SK-N-SH (cell line): ENCODE data around the gene CCDC192. TPM values are rescaled to one million over a fixed set of nuclear protein-coding genes. Genes with fewer than 3 reads are reported as not detected.

Experiments used
- CTCF ChIA-PET: fragments of 300-600, 350-600 bp; formaldehyde crosslinking; extraction: SDS; loops from one replicate; lab custom pipeline; 2021; lab: Yijun Ruan, JAX
- POLR2A ChIA-PET: fragments of 350-600 bp; sonication (Branson Sonifier 250); formaldehyde crosslinking; extraction: SDS; loops from one replicate; lab custom pipeline; 2020; ENCODE audit warnings: antibody characterized with exemption, inconsistent platforms; lab: Yijun Ruan, JAX
- DNase-seq: peaks from one replicate; pipeline ENCODE4 v3.0.0; 2012
- H2AFZ ChIP-seq: fragments of 200-600 bp; sonication (generic); 2 replicates; pipeline ENCODE4 v1.8.1; 2016; ENCODE audit warnings: antibody characterized with exemption, mild to moderate bottlenecking, low read depth
- H3F3A ChIP-seq: fragments of 200-600 bp; sonication (generic); replicated peaks from 2 replicates; pipeline ENCODE3; 2016; ENCODE audit warnings: antibody characterized with exemption, mild to moderate bottlenecking; ENCODE audit not compliant: insufficient read depth
- H3K27ac ChIP-seq, 2 experiments: fragments of 200-500 bp in 1 of 2; fragments of 200-600 bp in 1 of 2; sonication (Bioruptor generic) in 1 of 2; sonication (generic), shearing (Covaris generic) in 1 of 2; 2 replicates each; pipeline versions ENCODE4 v1.5.1 to v1.6.1; 2014 to 2016; ENCODE audit warnings: low read depth in 2 of 2, inconsistent platforms in 1 of 2, low read length in 1 of 2, mild to moderate bottlenecking in 1 of 2, mixed read lengths in 1 of 2
- H3K27me3 ChIP-seq: fragments of 200-600 bp; sonication (generic), shearing (Covaris generic); 2 replicates; pipeline ENCODE4 v1.6.1; 2016; ENCODE audit warnings: mixed run types; ENCODE audit not compliant: insufficient read depth
- H3K36me3 ChIP-seq, 2 experiments: fragments of 200-500 bp in 1 of 2; fragments of 200-600 bp in 1 of 2; sonication (Bioruptor generic) in 1 of 2; sonication (generic) in 1 of 2; replicated peaks in 1 of 2; 2 replicates each; pipeline versions ENCODE3 to v1.5.1; 2014 to 2016; ENCODE audit warnings: low read length in 1 of 2, mild to moderate bottlenecking in 1 of 2; ENCODE audit not compliant: insufficient read depth in 2 of 2, control insufficient read depth in 1 of 2
- H3K4me1 ChIP-seq, 2 experiments: fragments of 200-500 bp in 1 of 2; fragments of 200-600 bp in 1 of 2; sonication (Bioruptor generic) in 1 of 2; sonication (generic), shearing (Covaris generic) in 1 of 2; 2 replicates each; pipeline versions ENCODE4 v1.5.1 to v1.6.1; 2014 to 2016; ENCODE audit warnings: low read depth in 1 of 2, low read length in 1 of 2, mixed run types in 1 of 2; ENCODE audit not compliant: insufficient read depth in 2 of 2, control insufficient read depth in 1 of 2
- H3K4me2 ChIP-seq: fragments of 200-600 bp; sonication (generic), shearing (Covaris generic); 2 replicates; pipeline ENCODE4 v1.6.1; 2017; ENCODE audit warnings: mixed run types
- H3K4me3 ChIP-seq, 2 experiments: fragments of 200-500 bp in 1 of 2; fragments of 200-600 bp in 1 of 2; sonication (Bioruptor generic) in 1 of 2; sonication (generic), shearing (Covaris generic) in 1 of 2; 2 replicates each; pipeline versions ENCODE4 v1.5.1 to v1.8.1; 2014 to 2016; ENCODE audit warnings: low read depth in 2 of 2, inconsistent platforms in 1 of 2, low read length in 1 of 2, mild to moderate bottlenecking in 1 of 2, mixed read lengths in 1 of 2, moderate library complexity in 1 of 2
- H3K79me2 ChIP-seq: fragments of 200-600 bp; sonication (generic); 2 replicates; pipeline ENCODE4 v1.8.1; 2017; ENCODE audit warnings: mild to moderate bottlenecking; ENCODE audit not compliant: insufficient read depth
- H3K9ac ChIP-seq: fragments of 200-600 bp; sonication (generic); 2 replicates; pipeline ENCODE4 v1.6.1; 2017; ENCODE audit warnings: mixed run types
- H3K9me2 ChIP-seq: fragments of 200-600 bp; sonication (generic); 2 replicates; pipeline ENCODE4 v1.6.1; 2017; ENCODE audit warnings: mixed run types
- H3K9me3 ChIP-seq: fragments of 200-600 bp; sonication (generic); 2 replicates; pipeline ENCODE4 v1.6.1; 2017; ENCODE audit warnings: mixed run types, mild to moderate bottlenecking, moderate library complexity
- H4K20me1 ChIP-seq: fragments of 200-600 bp; sonication (generic); 2 replicates; pipeline ENCODE4 v1.6.1; 2017; ENCODE audit warnings: mild to moderate bottlenecking, mixed run types; ENCODE audit not compliant: insufficient read depth
- ELF1 ChIP-seq: IDR thresholded peaks from 2 replicates; pipeline ENCODE4 v1.4.0; 2012
- EP300 ChIP-seq, 2 experiments: IDR thresholded peaks; 2 replicates each; pipeline versions ENCODE4 v1.4.0 to v1.6.1; 2012; ENCODE audit warnings: borderline replicate concordance in 1 of 2, low read depth in 1 of 2, low read length in 1 of 2
- EZH2phosphoT487 ChIP-seq: fragments of 200-600 bp; sonication (generic); IDR thresholded peaks from 2 replicates; pipeline ENCODE4 v1.6.1; 2017; ENCODE audit warnings: low read depth, mixed run types, mild to moderate bottlenecking, antibody characterized with exemption, moderate library complexity, borderline replicate concordance
- FOSL2 ChIP-seq: IDR thresholded peaks from 2 replicates; pipeline ENCODE4 v1.4.0; 2012; ENCODE audit warnings: low read depth, mild to moderate bottlenecking, moderate library complexity, borderline replicate concordance
- FOXJ3 ChIP-seq: sonication (generic); formaldehyde crosslinking; IDR thresholded peaks from 2 replicates; pipeline ENCODE4 v1.5.1; 2020; ENCODE audit warnings: mild to moderate bottlenecking, missing genetic modification reagents
- GABPA ChIP-seq: IDR thresholded peaks from 2 replicates; pipeline ENCODE4 v1.4.0; 2012; ENCODE audit warnings: low read depth, mild to moderate bottlenecking
- GATA2 ChIP-seq: sonication (generic); formaldehyde crosslinking; IDR thresholded peaks from 2 replicates; pipeline ENCODE4 v1.5.0; 2020; ENCODE audit warnings: mild to moderate bottlenecking, missing genetic modification reagents
- MEF2A ChIP-seq: IDR thresholded peaks from 2 replicates; pipeline ENCODE4 v1.4.0; 2012; ENCODE audit warnings: low read depth, borderline replicate concordance
- MXI1 ChIP-seq: IDR thresholded peaks from 2 replicates; pipeline ENCODE4 v1.6.1; 2012; ENCODE audit warnings: mild to moderate bottlenecking, low read depth, low read length, improper control_type of control experiment
- NFIC ChIP-seq: IDR thresholded peaks from 2 replicates; pipeline ENCODE4 v1.4.0; 2012; ENCODE audit warnings: borderline replicate concordance
- RAD21 ChIP-seq: IDR thresholded peaks from 2 replicates; pipeline ENCODE4 v1.6.1; 2012; ENCODE audit warnings: mild to moderate bottlenecking, low read length
- RCOR1 ChIP-seq: fragments of 150-350 bp; IDR thresholded peaks from 2 replicates; pipeline ENCODE4 v1.6.1; 2017; ENCODE audit warnings: antibody characterized with exemption, low read length
- RFX5 ChIP-seq: IDR thresholded peaks from 2 replicates; pipeline ENCODE4 v1.6.1; 2012; ENCODE audit warnings: mild to moderate bottlenecking, improper control_type of control experiment, low read length
- SIN3A ChIP-seq: IDR thresholded peaks from 2 replicates; pipeline ENCODE4 v1.6.1; 2012; ENCODE audit warnings: low read depth, mild to moderate bottlenecking, low read length, moderate library complexity, borderline replicate concordance
- WGBS: methylation state at CpG from one replicate; pipeline ENCODE4 v1.1.6; 2017; ENCODE audit warnings: low lambda C conversion rate; 5-methylcytosine and 5-hydroxymethylcytosine counted together
- polyA plus RNA-seq, 3 experiments: library from polyadenylated mRNA; depleted of rRNA; stranded (reverse); fragments of >200 nt; gene quantifications; 2 replicates each; pipeline ENCODE4 v1.2.3, GENCODE V29; 2012
- TF ChIP-seq, protein P1 (sequence below): IDR thresholded peaks from 2 replicates; pipeline ENCODE4 v1.4.0; 2012; ENCODE audit warnings: low read depth, borderline replicate concordance
- TF ChIP-seq, protein P2 (sequence below): IDR thresholded peaks from 2 replicates; pipeline ENCODE4; 2012
- TF ChIP-seq, protein P3 (sequence below): fragments of 150-350 bp; IDR thresholded peaks from 2 replicates; pipeline ENCODE4 v1.6.1; 2017; ENCODE audit warnings: antibody characterized with exemption, low read length, low read depth, borderline replicate concordance
- TF ChIP-seq, protein P4 (sequence below): fragments of 150-350 bp; IDR thresholded peaks from 2 replicates; pipeline ENCODE4 v1.6.1; 2016; ENCODE audit warnings: mild to moderate bottlenecking, low read depth, low read length
- TF ChIP-seq, protein P5 (sequence below): IDR thresholded peaks from 2 replicates; pipeline ENCODE4 v1.4.0; 2012; ENCODE audit warnings: low read depth

CCDC192 gene
- polyA plus RNA-seq, 1 of the 3 experiments (the other 2 are of a cell fraction) = not detected

DNA sequence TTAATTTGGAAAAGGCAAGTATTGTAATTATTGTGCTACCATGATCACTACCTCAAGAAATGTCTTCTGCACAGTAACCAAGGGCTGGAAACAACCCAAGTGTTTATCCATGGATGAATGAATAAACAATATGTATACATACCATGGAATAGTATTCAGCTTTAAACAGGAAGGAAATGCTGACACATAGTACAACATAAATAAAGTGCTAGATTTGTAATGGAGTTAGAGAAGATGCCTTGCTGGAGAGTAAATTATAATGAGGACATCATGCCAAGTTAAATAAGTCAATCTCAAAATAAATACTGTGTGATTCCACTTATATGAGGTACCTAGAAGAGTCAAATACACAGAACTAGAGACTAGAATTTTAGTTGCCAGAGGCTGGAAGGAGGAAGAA is 160.0 kb downstream of the CCDC192 start (continued):
- no peak for TF ChIP-seq MEF2A
- TF ChIP-seq, protein P1, sequence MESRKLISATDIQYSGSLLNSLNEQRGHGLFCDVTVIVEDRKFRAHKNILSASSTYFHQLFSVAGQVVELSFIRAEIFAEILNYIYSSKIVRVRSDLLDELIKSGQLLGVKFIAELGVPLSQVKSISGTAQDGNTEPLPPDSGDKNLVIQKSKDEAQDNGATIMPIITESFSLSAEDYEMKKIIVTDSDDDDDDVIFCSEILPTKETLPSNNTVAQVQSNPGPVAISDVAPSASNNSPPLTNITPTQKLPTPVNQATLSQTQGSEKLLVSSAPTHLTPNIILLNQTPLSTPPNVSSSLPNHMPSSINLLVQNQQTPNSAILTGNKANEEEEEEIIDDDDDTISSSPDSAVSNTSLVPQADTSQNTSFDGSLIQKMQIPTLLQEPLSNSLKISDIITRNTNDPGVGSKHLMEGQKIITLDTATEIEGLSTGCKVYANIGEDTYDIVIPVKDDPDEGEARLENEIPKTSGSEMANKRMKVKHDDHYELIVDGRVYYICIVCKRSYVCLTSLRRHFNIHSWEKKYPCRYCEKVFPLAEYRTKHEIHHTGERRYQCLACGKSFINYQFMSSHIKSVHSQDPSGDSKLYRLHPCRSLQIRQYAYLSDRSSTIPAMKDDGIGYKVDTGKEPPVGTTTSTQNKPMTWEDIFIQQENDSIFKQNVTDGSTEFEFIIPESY = no peak
- TF ChIP-seq RFX5 = no peak
- TF ChIP-seq, protein P2, sequence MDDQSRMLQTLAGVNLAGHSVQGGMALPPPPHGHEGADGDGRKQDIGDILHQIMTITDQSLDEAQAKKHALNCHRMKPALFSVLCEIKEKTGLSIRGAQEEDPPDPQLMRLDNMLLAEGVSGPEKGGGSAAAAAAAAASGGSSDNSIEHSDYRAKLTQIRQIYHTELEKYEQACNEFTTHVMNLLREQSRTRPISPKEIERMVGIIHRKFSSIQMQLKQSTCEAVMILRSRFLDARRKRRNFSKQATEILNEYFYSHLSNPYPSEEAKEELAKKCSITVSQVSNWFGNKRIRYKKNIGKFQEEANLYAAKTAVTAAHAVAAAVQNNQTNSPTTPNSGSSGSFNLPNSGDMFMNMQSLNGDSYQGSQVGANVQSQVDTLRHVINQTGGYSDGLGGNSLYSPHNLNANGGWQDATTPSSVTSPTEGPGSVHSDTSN = no peak
- TF ChIP-seq RAD21 = no peak
- TF ChIP-seq, protein P3, sequence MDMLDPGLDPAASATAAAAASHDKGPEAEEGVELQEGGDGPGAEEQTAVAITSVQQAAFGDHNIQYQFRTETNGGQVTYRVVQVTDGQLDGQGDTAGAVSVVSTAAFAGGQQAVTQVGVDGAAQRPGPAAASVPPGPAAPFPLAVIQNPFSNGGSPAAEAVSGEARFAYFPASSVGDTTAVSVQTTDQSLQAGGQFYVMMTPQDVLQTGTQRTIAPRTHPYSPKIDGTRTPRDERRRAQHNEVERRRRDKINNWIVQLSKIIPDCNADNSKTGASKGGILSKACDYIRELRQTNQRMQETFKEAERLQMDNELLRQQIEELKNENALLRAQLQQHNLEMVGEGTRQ = no peak

DNA sequence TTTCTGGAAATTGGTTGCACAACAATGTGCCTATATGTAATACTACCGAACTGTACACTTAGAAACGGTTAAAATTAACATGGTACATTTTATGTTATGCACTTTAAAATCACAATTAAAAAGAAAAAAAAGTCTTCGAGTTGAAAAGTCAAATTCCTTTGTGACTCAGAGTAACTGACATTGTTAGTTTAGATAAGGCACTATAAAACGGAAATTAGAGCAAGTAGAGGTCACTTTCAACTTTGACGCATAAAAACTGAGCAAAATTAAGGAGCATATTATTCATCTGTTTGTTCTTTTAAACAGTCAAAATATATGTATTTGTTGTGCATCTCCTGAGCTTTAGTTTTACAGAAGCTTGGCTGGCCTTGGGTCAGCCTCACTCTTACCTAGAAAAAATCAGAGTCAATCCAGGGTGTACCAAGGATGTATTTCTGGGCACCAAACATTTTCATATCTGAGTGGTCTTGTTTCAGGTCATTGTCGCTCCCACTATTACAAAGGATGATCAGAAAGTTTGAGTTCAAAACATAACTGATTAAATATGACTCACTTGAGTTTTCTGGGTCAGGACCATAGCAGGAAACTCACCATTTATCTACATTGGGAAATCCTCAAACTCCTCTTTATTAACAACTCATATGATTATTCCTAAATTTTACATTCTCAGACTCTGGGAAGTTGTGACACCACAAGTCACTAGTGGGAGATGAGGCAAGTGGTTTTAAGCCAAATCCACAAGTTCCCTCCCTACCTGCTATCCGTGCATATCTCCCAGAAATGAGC is 160.6 kb downstream of the CCDC192 start:
- H3K9me2 ChIP-seq = no peaks in the 10 kb centered on the region
- whole genome bisulfite sequencing = 67% methylated on average over 7 of the region's 7 CpGs
- no peaks in the 10 kb centered on the region for H3K9me3 ChIP-seq
- no peaks in the 10 kb centered on the region for H3K36me3 ChIP-seq
- H3K4me1 ChIP-seq = peaks cover 0 to 3% of the 10 kb centered on the region in 2 experiments; a peak in 1 of 4 replicates
- no peak overlapping the region for H3K4me3 ChIP-seq
- ChIA-PET CTCF (interaction anchor here (0.9 kb wide), 1 partner anchor 8 kb away, joined by 3 read pairs; no protein-coding TSS in a partner anchor), POLR2A (no interaction called here)
- H3K9ac ChIP-seq = no peak overlapping the region
- H3K27ac ChIP-seq = no peak overlapping the region
- H3K27me3 ChIP-seq = no peaks in the 10 kb centered on the region
- no peaks in the 10 kb centered on the region for H3K79me2 ChIP-seq
- H3F3A ChIP-seq = no peaks in the 10 kb centered on the region
- H4K20me1 ChIP-seq = no peaks in the 10 kb centered on the region
- H3K4me2 ChIP-seq = no peak overlapping the region
- DNase-seq = no peak
- H2AFZ ChIP-seq = no peak overlapping the region
- no peak for TF ChIP-seq GABPA
- no peak for TF ChIP-seq EZH2phosphoT487
- TF ChIP-seq, protein P1 = no peak
- TF ChIP-seq, protein P4, sequence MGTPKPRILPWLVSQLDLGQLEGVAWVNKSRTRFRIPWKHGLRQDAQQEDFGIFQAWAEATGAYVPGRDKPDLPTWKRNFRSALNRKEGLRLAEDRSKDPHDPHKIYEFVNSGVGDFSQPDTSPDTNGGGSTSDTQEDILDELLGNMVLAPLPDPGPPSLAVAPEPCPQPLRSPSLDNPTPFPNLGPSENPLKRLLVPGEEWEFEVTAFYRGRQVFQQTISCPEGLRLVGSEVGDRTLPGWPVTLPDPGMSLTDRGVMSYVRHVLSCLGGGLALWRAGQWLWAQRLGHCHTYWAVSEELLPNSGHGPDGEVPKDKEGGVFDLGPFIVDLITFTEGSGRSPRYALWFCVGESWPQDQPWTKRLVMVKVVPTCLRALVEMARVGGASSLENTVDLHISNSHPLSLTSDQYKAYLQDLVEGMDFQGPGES = no peak
- TF ChIP-seq, protein P2 = no peak
- TF ChIP-seq GATA2 (CRISPR knock-in tag) = no peak
- TF ChIP-seq, protein P5, sequence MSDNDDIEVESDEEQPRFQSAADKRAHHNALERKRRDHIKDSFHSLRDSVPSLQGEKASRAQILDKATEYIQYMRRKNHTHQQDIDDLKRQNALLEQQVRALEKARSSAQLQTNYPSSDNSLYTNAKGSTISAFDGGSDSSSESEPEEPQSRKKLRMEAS = no peak
- TF ChIP-seq FOSL2 = no peak
- no peak for TF ChIP-seq MXI1
- no peak for TF ChIP-seq FOXJ3 (CRISPR knock-in tag)
- TF ChIP-seq, protein P3 = no peak
- no peak for TF ChIP-seq EP300 (IDR thresholded peaks at IDR 0.05; ENCODE audit: borderline replicate concordance in 1 of 2, low read depth in 1 of 2, low read length in 1 of 2)
- TF ChIP-seq ELF1 = no peak
- no peak for TF ChIP-seq NFIC
- no peak for TF ChIP-seq SIN3A
- no peak for TF ChIP-seq RCOR1
- TF ChIP-seq MEF2A = no peak
